OCI-LY7 (cell line): ENCODE results near the gene ALPK3.

Experiments
- CTCF ChIP-seq: fragments of 200-600 bp; sonication (generic); conservative IDR thresholded peaks from 2 replicates; pipeline ENCODE4 v1.5.1; 2014; ENCODE audit warnings: mild to moderate bottlenecking, antibody characterized with exemption, low read length, moderate library complexity, mixed read lengths
- EZH2phosphoT487 ChIP-seq: fragments of 200-600 bp; sonication (generic); IDR thresholded peaks from 2 replicates; pipeline ENCODE4 v1.6.1; 2018; ENCODE audit warnings: low read depth, borderline replicate concordance, mild to moderate bottlenecking, mixed run types, antibody characterized with exemption, low read length, moderate library complexity, mixed read lengths

GRCh38 chr15:84901540-84901939 lies 84.4 kb downstream of the ALPK3 start:
- TF ChIP-seq CTCF: no peak
- no peak for TF ChIP-seq EZH2phosphoT487
